ENCODE results near the gene CAPZA1.

GRCh38 chr1:112695276-112695675, 75.6 kb downstream of the CAPZA1 start:
- TF ChIP-seq EZH2 (IDR thresholded peaks at IDR 0.05; ENCODE audit: borderline replicate concordance, insufficient read depth, low read length, poor library complexity, severe bottlenecking) (no peak), TAF1 (IDR thresholded peaks at IDR 0.05; ENCODE audit: low read depth) (no peak), CTCF (IDR thresholded peaks at IDR 0.05; ENCODE audit: poor library complexity, severe bottlenecking) (no peak), POLR2AphosphoS5 (IDR thresholded peaks at IDR 0.05) (no peak), RAD21 (conservative IDR thresholded peaks at IDR 0.05) (no peak), EP300 (conservative IDR thresholded peaks at IDR 0.05; ENCODE audit: poor library complexity, severe bottlenecking) (no peak), SMC3 (conservative IDR thresholded peaks at IDR 0.05; ENCODE audit: poor library complexity) (no peak), REST (IDR thresholded peaks at IDR 0.05; ENCODE audit: borderline replicate concordance) (no peak)

Measured in neural cell (in vitro differentiated cells).